Measurements from ENCODE around the gene SPATS1.
A peak's percentile ranks its signal among the peaks of the same experiment; 100 is the strongest.

The SPATS1 gene

GRCh38 chr6:44342489-44342888 lies at the start of gene SPATS1:
SPATS1 (plus strand) TSS chr6:44342650; CDS start chr6:44343096, 446 bp downstream.
- DNase-seq (ENCODE audit: low read depth in 2 of 2): no peak

GRCh38 chr6:44292661-44293365 lies 49.6 kb upstream of the SPATS1 start:
- DNase-seq (ENCODE audit: low read depth in 2 of 2): no peak

- DNase-seq (ENCODE audit: low read depth in 2 of 2): no peak
Measured at GRCh38 chr6:44294832-44295791, 47.3 kb upstream of the SPATS1 start.

GRCh38 chr6:44297063-44298038 lies 45.1 kb upstream of the SPATS1 start:
- DNase-seq (ENCODE audit: low read depth in 2 of 2): peak; percentile 40 to 45

- DNase-seq (ENCODE audit: low read depth in 2 of 2): no peak
Measured at GRCh38 chr6:44298055-44298803, 44.2 kb upstream of the SPATS1 start.

GRCh38 chr6:44298864-44299263 lies 43.6 kb upstream of the SPATS1 start:
- DNase-seq (ENCODE audit: low read depth in 2 of 2): no peak

- no peak for DNase-seq (ENCODE audit: low read depth in 2 of 2)
Measured at GRCh38 chr6:44300292-44300823, 42.1 kb upstream of the SPATS1 start.

- no peak for DNase-seq (ENCODE audit: low read depth in 2 of 2)
Measured at GRCh38 chr6:44301106-44301505, 41.3 kb upstream of the SPATS1 start.

- DNase-seq (ENCODE audit: low read depth in 2 of 2): no peak
Measured at GRCh38 chr6:44301782-44302564, 40.5 kb upstream of the SPATS1 start.

- no peak for DNase-seq (ENCODE audit: low read depth in 2 of 2)
Measured at GRCh38 chr6:44302856-44303255, 39.6 kb upstream of the SPATS1 start.

- no peak for DNase-seq (ENCODE audit: low read depth in 2 of 2)
Measured at GRCh38 chr6:44303842-44304241, 38.6 kb upstream of the SPATS1 start.

- peak in 1 of 2 donors; percentile 4 for DNase-seq (ENCODE audit: low read depth in 2 of 2)
Measured at GRCh38 chr6:44304282-44305199, 37.9 kb upstream of the SPATS1 start.

GRCh38 chr6:44305200-44305725 lies 37.2 kb upstream of the SPATS1 start:
- DNase-seq (ENCODE audit: low read depth in 2 of 2): no peak

- DNase-seq (ENCODE audit: low read depth in 2 of 2): no peak
Measured at GRCh38 chr6:44306710-44307109, 35.7 kb upstream of the SPATS1 start.

- DNase-seq (ENCODE audit: low read depth in 2 of 2): no peak
Measured at GRCh38 chr6:44307217-44307616, 35.2 kb upstream of the SPATS1 start.

GRCh38 chr6:44309092-44309491 lies 33.4 kb upstream of the SPATS1 start:
- no peak for DNase-seq (ENCODE audit: low read depth in 2 of 2)

- DNase-seq (ENCODE audit: low read depth in 2 of 2): no peak
Measured at GRCh38 chr6:44309631-44310030, 32.8 kb upstream of the SPATS1 start.

- no peak for DNase-seq (ENCODE audit: low read depth in 2 of 2)
Measured at GRCh38 chr6:44310241-44310640, 32.2 kb upstream of the SPATS1 start.

Data from stimulated activated CD4-positive, alpha-beta T cell treated with anti-CD3 and anti-CD28 coated beads, Interleukin-4, amount 100 ng/mL, for 48 hours (primary cell).